EH (cell line): ENCODE measurements around the gene RPTOR.

Experiments used
- DNase-seq: peaks from one replicate; pipeline ENCODE4 v3.0.0-alpha.2; 2015; ENCODE audit warnings: low read depth

The RPTOR gene

DNA sequence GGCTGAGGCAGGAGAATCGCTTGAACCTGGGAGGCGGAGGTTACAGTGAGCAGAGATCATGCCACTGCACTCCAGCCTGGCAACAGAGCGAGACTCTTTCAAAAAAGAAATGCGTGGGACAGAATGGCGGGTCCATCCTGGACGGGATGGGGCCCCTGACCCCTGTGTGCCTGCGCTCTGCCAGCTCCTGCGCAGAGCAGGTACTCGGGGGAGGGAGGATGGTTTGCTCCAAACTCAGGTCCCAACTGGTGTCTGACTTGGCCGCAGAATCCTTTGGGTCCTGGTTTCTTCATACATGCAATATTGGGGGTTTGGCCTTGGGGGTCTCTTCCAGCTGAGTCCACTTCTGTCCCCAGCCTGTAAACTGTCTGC lies 457.4 kb downstream of the RPTOR start:
- DNase-seq, result no peak

DNA sequence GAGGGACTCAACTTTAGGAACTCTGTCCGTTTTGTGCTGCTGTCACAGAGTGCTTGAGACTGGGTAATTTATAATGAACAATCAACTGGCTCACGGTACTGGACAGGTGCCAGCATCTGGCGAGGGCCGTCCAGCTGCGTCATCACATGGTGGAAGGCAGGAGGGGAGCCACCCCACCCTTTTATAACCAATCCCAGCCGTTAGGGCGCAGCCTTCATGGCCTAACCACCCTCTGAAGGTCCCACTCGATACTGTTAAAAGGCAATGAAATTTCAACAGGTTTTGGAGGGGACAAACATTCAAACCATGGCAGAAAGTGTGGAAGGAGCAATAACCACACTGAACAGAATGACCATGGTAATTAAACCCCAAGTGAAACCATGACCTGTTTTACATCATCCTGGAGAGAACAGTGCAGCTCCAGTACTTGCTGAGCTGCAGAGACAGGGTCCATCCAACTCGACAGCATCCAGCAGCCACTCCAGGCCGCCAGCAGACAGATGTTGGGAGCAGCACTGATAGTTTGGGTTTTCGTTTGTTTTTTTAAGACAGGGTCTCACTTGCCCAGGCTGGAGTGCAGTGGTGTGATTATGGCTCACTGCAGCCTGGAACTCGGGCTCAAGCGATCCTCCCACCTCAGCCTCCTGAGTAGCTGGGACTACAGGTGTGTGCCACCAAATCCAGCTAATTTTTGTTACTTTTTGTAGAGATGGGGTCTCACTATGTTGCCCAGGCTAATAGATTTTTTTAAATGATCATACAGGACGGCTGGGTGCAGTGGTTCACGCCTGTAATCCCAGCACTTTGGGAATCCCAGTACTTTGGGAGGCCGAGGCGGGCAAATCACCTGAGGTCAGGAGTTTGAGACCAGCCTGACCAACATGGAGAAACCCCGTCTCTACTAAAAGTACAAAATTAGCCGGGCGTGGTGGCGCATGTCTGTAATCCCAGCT lies 458.0 kb downstream of the RPTOR start:
- DNase-seq, result peak; percentile 69

DNA sequence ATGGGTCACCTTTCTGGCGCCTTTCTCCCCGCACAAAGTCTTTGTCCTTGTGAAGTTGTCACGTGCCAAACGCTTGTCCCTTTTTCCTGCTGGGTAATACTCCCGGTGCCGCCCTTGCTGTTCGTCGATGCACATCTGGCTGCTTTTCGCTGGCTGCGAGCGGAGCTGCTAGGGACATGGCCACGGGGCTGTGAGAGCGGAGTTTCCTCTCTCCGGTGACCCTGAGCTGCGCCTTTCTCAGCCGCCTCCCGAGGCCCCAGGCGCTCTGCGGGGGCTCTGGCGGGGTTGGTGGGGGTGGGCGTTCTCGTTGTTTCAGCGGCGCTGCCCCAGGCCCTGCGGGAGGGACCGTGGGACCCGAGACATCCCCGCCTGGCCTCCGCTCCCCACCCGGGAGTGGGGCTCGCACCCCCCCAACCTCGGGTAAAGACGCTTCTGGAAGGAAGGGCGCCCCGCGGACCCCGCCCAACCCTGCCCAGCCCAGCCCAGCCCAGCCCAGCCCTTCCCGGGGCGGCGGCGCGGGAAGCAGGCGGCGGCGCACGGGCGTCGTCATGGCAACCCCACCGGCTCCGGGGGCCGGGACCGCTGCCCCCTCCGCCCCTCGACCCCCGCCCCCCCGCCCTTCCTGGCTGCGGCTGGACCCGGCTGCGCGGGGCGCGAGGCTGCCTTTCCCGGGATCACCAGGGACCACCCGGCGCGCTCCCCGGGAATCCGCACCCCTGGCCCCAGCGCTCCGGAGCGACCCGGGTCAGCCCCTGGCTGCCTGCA lies 459.3 kb downstream of the RPTOR start:
- DNase-seq, result no peak

GRCh38 chr17:81006891-81007290 lies 462.3 kb downstream of the RPTOR start:
- no peak for DNase-seq

DNA sequence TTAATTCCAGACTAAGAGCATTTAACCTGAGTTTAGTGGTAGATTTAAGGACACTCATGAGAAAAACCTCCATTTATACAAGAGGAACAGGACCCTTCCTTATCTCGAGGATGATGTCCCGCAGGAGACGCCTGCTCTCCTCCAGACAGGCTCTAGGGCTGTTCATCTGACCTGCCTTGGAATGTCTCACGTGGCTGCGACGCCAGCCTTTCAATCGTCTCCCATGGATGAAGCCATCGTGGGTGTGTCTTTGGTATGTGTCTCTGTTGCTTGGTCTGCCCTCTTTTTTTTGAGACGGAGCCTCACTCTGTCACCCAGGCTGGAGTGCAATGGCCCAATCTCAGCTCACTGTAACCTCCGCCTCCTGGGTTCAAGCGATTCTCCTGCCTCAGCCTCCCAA lies 463.5 kb downstream of the RPTOR start:
- DNase-seq, result no peak

DNA sequence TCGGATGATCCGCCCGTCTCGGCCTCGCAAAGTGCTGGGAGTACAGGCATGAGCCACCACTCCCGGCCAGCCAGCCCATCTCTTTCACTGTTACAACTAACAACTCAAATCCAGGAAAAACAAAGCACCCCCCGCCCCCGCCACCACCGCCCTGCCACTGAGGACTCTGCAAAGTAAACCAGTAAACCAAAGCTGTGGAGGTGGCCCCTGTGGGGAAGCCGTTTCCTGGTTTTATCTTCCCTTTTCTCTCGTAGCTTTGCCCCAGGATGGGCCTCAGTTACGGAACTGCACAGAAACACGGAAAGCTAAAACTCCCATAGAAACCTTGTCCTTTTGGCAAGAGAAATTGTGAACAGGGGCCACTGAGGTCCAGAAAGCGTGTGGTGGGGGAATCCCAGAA lies 464.5 kb downstream of the RPTOR start:
- no peak for DNase-seq

- DNase-seq, result no peak
These were observed 466.3 kb downstream of the RPTOR start for GRCh38 chr17:81010935-81011334.

- DNase-seq, result peak; percentile 35
These were observed 467.3 kb downstream of the RPTOR start for GRCh38 chr17:81011951-81012350.

- DNase-seq, result no peak
These were observed 468.2 kb downstream of the RPTOR start for GRCh38 chr17:81012574-81013447.

DNA sequence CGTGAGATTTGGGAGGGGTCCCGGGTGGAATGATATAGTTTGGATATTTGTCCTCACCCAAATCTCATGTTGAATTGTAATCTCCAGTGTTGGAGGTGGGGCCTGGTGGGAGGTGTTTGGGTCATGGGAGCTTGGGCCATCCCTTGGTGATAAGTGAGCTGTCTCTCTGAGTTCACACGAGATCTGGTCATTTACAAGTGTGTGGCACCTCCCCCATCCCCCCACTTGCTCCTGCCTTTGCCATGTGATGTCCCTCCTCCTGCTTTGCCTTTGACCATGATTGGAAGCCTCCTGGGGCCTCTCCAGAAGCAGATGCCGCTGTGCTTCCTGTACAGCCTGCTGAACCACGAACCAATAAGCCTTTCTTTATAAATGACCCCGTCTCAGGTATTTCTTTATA lies 469.0 kb downstream of the RPTOR start:
- DNase-seq, result no peak

- no peak for DNase-seq
These were observed 470.5 kb downstream of the RPTOR start for GRCh38 chr17:81015136-81015535.
